Esophagus squamous epithelium (tissue), 4 donors: Measurements from ENCODE around the gene STK32C.

Experiments
- POLR2A ChIP-seq, 4 donors: fragments of 450-650 bp; IDR thresholded peaks; one replicate each; pipeline ENCODE4 v1.6.1; 2017; ENCODE audit warnings: antibody characterized with exemption in 4 of 4, mild to moderate bottlenecking in 4 of 4, moderate library complexity in 3 of 4
- TF ChIP-seq, protein P1 (sequence below), 6 experiments: fragments of 450-650 bp in 4 of 6; fragments of 200-600 bp in 2 of 6; sonication (generic) in 2 of 6; IDR thresholded peaks; one replicate each; pipeline ENCODE4 v1.5.1; 2016 to 2019; ENCODE audit warnings: antibody characterized with exemption in 6 of 6, mild to moderate bottlenecking in 4 of 6, moderate library complexity in 4 of 6

DNA sequence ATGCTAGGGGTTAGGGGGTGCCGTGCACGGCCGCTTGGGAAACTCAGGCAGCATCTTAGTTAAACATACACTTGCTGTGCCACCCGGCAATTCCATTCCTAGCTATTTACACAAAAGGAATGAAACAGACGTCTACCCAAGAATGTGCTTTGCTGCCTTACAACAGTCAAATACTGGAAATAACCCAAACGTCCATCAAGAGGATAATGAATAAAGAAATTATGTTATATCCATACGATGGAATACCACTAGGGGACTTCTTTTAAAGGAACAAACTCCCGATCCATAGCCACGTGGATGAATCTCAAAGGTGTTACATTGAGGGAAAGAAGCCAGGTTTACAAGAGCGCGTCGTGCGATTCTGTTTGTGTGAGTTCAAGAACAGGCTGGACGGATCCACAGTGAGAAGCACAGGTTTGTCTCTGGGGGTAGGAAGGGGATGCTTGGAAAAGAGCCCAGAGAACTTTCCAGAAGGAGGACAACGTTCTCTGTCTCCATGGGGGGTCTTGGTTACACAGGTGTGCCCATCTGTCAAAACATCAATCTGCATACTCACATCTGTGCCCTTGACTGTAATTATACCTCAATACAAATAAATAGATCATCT lies 41.8 kb downstream of the STK32C start:
- TF ChIP-seq, protein P1, sequence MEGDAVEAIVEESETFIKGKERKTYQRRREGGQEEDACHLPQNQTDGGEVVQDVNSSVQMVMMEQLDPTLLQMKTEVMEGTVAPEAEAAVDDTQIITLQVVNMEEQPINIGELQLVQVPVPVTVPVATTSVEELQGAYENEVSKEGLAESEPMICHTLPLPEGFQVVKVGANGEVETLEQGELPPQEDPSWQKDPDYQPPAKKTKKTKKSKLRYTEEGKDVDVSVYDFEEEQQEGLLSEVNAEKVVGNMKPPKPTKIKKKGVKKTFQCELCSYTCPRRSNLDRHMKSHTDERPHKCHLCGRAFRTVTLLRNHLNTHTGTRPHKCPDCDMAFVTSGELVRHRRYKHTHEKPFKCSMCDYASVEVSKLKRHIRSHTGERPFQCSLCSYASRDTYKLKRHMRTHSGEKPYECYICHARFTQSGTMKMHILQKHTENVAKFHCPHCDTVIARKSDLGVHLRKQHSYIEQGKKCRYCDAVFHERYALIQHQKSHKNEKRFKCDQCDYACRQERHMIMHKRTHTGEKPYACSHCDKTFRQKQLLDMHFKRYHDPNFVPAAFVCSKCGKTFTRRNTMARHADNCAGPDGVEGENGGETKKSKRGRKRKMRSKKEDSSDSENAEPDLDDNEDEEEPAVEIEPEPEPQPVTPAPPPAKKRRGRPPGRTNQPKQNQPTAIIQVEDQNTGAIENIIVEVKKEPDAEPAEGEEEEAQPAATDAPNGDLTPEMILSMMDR (IDR thresholded peaks at IDR 0.05), result no peak
- TF ChIP-seq POLR2A (IDR thresholded peaks at IDR 0.05), result no peak
